Left ventricle myocardium inferior (tissue), 1 donor: ENCODE measurements around the gene CD109. TPM values are rescaled to one million over a fixed set of nuclear protein-coding genes. Genes with fewer than 3 reads are reported as not detected.

Experiments used
- DNase-seq: peaks from one replicate; pipeline ENCODE4 v3.0.0-alpha.2; 2020
- H3K27ac ChIP-seq: fragments of 200-600 bp; replicated peaks from 2 replicates; pipeline ENCODE4 v1.8.0; 2021
- H3K27me3 ChIP-seq: fragments of 200-600 bp; 2 replicates; pipeline ENCODE4 v1.8.0; 2021; ENCODE audit warnings: low read depth
- H3K36me3 ChIP-seq: fragments of 200-600 bp; 2 replicates; pipeline ENCODE4 v1.8.0; 2021
- H3K4me1 ChIP-seq: fragments of 200-600 bp; 2 replicates; pipeline ENCODE4 v1.8.0; 2021
- H3K4me3 ChIP-seq: fragments of 200-600 bp; 2 replicates; pipeline ENCODE4 v1.8.0; 2021; ENCODE audit warnings: mild to moderate bottlenecking, moderate library complexity
- H3K9me3 ChIP-seq: fragments of 200-600 bp; replicated peaks from 2 replicates; pipeline ENCODE4 v1.8.0; 2021
- CTCF ChIP-seq: fragments of 200-600 bp; IDR thresholded peaks from 2 replicates; pipeline ENCODE4 v1.8.0; 2021; ENCODE audit warnings: antibody characterized with exemption, mild to moderate bottlenecking, borderline replicate concordance
- intact Hi-C: fragments of 100-400 bp; cut with micrococcal nuclease; formaldehyde crosslinking; loops from one replicate; pipeline ENCODE4 v1.11.0; 2022
- total RNA-seq: library from RNA; stranded (reverse); fragmentation: NEBNext Ultra II Directional; extraction: Animal tissue kit (Norgen Biotek cat#: 25700); gene quantifications from one replicate; pipeline ENCODE4 v1.2.1, GENCODE V29; 2021
- donor health status: DM: no; HTN: yes; CAD: no; lungs with severe emphysema.

Gene CD109
- total RNA-seq, 1 donor from 2014 or later: 9.1 TPM

GRCh38 chr6:73747289-73747688 lies 51.3 kb downstream of the CD109 start:
- intact Hi-C loops: no loop called here

GRCh38 chr6:73752943-73753342 lies 56.9 kb downstream of the CD109 start:
- H3K27me3 ChIP-seq: no peaks in the 10 kb centered on the region
- no peaks in the 10 kb centered on the region for H3K4me1 ChIP-seq
- no peak for TF ChIP-seq CTCF
- no peak for DNase-seq
- H3K9me3 ChIP-seq: no peaks in the 10 kb centered on the region
- no peak overlapping the region for H3K4me3 ChIP-seq
- H3K27ac ChIP-seq: no peak overlapping the region
- no peaks in the 10 kb centered on the region for H3K36me3 ChIP-seq
- intact Hi-C loops: no loop called here

More at GRCh38 chr6:73747289-73747688, 51.3 kb downstream of the CD109 start:
- TF ChIP-seq CTCF: no peak
- H3K4me1 ChIP-seq: peaks cover 4% of the 10 kb centered on the region
- DNase-seq: no peak
- H3K36me3 ChIP-seq: no peaks in the 10 kb centered on the region
- no peak overlapping the region for H3K27ac ChIP-seq
- no peak overlapping the region for H3K4me3 ChIP-seq
- H3K27me3 ChIP-seq: no peaks in the 10 kb centered on the region
- H3K9me3 ChIP-seq: no peaks in the 10 kb centered on the region

GRCh38 chr6:73766040-73766439 lies 70.0 kb downstream of the CD109 start:
- Histone ChIP-seq H3K36me3 (peaks cover 18% of the 10 kb centered on the region), H3K9me3 (no peaks in the 10 kb centered on the region), H3K4me1 (no peaks in the 10 kb centered on the region), H3K27ac (no peak overlapping the region), H3K4me3 (no peak overlapping the region), H3K27me3 (no peaks in the 10 kb centered on the region)
- intact Hi-C loops: no loop called here
- no peak for DNase-seq
- no peak for TF ChIP-seq CTCF

- Histone ChIP-seq H3K4me3 (no peak overlapping the region), H3K4me1 (peaks cover under 1% of the 10 kb centered on the region), H3K9me3 (peaks cover 2% of the 10 kb centered on the region), H3K36me3 (peaks cover 16% of the 10 kb centered on the region), H3K27me3 (no peaks in the 10 kb centered on the region), H3K27ac (no peak overlapping the region)
- TF ChIP-seq CTCF: no peak
- DNase-seq: no peak
- intact Hi-C loops: no loop called here
Observed at GRCh38 chr6:73768558-73768957, 72.6 kb downstream of the CD109 start.

- peaks cover 16% of the 10 kb centered on the region for H3K36me3 ChIP-seq
- no peak overlapping the region for H3K4me3 ChIP-seq
- no peaks in the 10 kb centered on the region for H3K27me3 ChIP-seq
- no peak for TF ChIP-seq CTCF
- H3K9me3 ChIP-seq: peaks cover 6% of the 10 kb centered on the region
- peaks cover 15% of the 10 kb centered on the region for H3K4me1 ChIP-seq
- no peak for DNase-seq
- no peak overlapping the region for H3K27ac ChIP-seq
- intact Hi-C loops: no loop called here
Observed at GRCh38 chr6:73769976-73770375, 74.0 kb downstream of the CD109 start.
